ENCODE results near the gene ASNSD1.
"Not testable (repeated sequence)": the region's sequence is repeated elsewhere in the genome, so short reads cannot be mapped to it uniquely, and the experiment has no call there.

Gene ASNSD1

DNA sequence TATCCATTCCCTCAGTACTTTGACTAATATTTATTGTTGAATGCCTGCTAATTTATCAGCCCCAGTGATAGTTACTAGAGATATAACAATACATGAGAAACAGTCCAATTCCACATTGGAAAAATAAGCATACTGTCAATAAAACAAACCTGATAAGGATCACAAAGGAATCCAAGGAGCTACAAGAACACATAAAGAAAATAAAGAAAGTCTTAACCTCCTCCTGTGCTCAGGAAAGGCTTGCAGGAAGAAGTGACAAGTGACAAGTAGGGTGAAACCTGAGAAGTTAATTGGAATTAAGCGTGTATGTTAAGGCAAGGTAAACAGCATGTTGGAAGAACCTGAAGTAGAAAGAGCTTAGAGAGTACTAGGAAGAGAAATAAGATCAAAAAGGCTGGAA, 20.3 kb upstream of the ASNSD1 start:
- no peaks in the 10 kb centered on the region for H3K9me3 ChIP-seq (ENCODE audit: control insufficient read depth, low read length)
- H3K4me3 ChIP-seq (ENCODE audit: low read depth, low read length), result no peak overlapping the region
- H3K27ac ChIP-seq, result no peak overlapping the region

DNA sequence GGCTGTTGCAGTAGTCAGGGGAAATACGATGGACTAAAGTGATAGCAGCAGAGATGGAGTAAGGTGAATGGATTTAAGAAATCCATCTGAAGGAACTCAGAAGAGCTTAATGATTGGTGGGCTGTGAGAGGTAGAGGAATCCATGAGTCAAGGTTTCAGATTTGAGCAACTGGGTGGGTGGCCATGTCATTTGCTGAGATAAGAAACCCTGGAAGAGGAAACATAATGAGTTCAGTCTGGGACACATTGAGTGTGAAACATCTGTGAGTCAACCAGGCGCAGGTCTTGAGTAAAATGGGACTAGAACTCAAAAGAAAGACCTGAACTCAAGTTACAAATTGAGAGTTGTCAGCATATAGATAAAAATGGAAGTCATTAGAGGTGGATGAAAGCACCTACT, 19.7 kb upstream of the ASNSD1 start:
- Histone ChIP-seq H3K79me2 (no peaks in the 10 kb centered on the region), H2AFZ (peak overlapping the region; percentile 72), H3K4me1 (peaks cover 9% of the 10 kb centered on the region), H3K4me2 (ENCODE audit: low read length) (no peak overlapping the region), H3K27ac (no peak overlapping the region), H3K4me3 (ENCODE audit: low read depth, low read length) (no peak overlapping the region), H3K27me3 (ENCODE audit: control insufficient read depth, insufficient read depth, low read length) (no peaks in the 10 kb centered on the region), H3K9ac (no peak overlapping the region), H3K36me3 (ENCODE audit: control insufficient read depth, insufficient read depth, low read length) (no peaks in the 10 kb centered on the region), H3K9me3 (ENCODE audit: control insufficient read depth, low read length) (no peaks in the 10 kb centered on the region)
- TF ChIP-seq, protein P1, sequence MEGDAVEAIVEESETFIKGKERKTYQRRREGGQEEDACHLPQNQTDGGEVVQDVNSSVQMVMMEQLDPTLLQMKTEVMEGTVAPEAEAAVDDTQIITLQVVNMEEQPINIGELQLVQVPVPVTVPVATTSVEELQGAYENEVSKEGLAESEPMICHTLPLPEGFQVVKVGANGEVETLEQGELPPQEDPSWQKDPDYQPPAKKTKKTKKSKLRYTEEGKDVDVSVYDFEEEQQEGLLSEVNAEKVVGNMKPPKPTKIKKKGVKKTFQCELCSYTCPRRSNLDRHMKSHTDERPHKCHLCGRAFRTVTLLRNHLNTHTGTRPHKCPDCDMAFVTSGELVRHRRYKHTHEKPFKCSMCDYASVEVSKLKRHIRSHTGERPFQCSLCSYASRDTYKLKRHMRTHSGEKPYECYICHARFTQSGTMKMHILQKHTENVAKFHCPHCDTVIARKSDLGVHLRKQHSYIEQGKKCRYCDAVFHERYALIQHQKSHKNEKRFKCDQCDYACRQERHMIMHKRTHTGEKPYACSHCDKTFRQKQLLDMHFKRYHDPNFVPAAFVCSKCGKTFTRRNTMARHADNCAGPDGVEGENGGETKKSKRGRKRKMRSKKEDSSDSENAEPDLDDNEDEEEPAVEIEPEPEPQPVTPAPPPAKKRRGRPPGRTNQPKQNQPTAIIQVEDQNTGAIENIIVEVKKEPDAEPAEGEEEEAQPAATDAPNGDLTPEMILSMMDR (IDR thresholded peaks at IDR 0.05), result no peak

More for the DNA sequence above, 20.3 kb upstream of the ASNSD1 start:
- H3K36me3 ChIP-seq (ENCODE audit: control insufficient read depth, insufficient read depth, low read length), result no peaks in the 10 kb centered on the region
- peaks cover 6% of the 10 kb centered on the region for H3K4me1 ChIP-seq
- no peaks in the 10 kb centered on the region for H3K27me3 ChIP-seq (ENCODE audit: control insufficient read depth, insufficient read depth, low read length)
- H3K4me2 ChIP-seq (ENCODE audit: low read length), result no peak overlapping the region
- no peaks in the 10 kb centered on the region for H3K79me2 ChIP-seq
- TF ChIP-seq, protein P1 (IDR thresholded peaks at IDR 0.05), result no peak
- H2AFZ ChIP-seq, result peak overlapping the region; percentile 72
- H3K9ac ChIP-seq, result no peak overlapping the region

- H3K79me2 ChIP-seq, result no peaks in the 10 kb centered on the region
- H3K4me2 ChIP-seq (ENCODE audit: low read length), result no peak overlapping the region
- no peak overlapping the region for H3K9ac ChIP-seq
- TF ChIP-seq, protein P1 (IDR thresholded peaks at IDR 0.05), result no peak
- no peaks in the 10 kb centered on the region for H3K9me3 ChIP-seq (ENCODE audit: control insufficient read depth, low read length)
- peaks cover 3% of the 10 kb centered on the region for H3K4me1 ChIP-seq
- no peak overlapping the region for H3K4me3 ChIP-seq (ENCODE audit: low read depth, low read length)
- no peak overlapping the region for H3K27ac ChIP-seq
- H3K36me3 ChIP-seq (ENCODE audit: control insufficient read depth, insufficient read depth, low read length), result no peaks in the 10 kb centered on the region
- H2AFZ ChIP-seq, result peak overlapping the region; percentile 5
- no peaks in the 10 kb centered on the region for H3K27me3 ChIP-seq (ENCODE audit: control insufficient read depth, insufficient read depth, low read length)
These were observed 14.7 kb upstream of the ASNSD1 start for GRCh38 chr2:189646521-189646920.

DNA sequence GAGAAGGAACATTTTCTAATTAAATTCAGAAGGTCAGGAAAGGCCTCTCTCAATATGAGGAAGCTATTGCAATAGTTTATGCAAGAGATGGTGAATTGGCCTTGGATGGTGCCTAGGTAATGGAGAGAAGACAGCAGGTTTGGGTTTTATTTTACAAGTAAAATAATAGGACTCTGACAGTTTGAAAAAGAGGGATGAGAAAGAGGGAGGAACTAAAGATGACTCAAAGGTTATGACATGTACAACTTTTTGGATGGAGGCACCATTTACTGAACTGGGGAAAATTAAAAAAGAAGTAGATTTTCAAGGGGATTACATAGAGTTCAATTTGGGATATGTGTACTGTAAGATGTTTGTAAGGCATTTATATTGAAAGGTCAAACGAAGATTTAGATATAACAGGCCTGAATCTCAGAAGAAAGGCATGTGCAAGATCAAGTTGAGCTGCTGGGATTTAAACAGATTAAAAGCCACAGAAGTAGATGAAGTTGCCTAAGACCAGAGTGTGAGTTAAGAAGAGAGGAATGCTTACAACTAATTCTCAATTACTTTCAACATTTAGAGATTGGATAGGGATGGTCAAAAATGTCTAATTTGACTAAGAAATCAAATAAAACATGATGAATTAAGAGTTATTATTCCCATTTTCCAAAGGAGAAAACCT, 12.3 kb upstream of the ASNSD1 start:
- Histone ChIP-seq H3K79me2 (no peaks in the 10 kb centered on the region), H3K27ac (no peak overlapping the region), H3K36me3 (ENCODE audit: control insufficient read depth, insufficient read depth, low read length) (no peaks in the 10 kb centered on the region), H3K4me1 (peaks cover 3% of the 10 kb centered on the region), H3K4me2 (ENCODE audit: low read length) (no peak overlapping the region), H2AFZ (no peak overlapping the region), H3K9ac (no peak overlapping the region), H3K27me3 (ENCODE audit: control insufficient read depth, insufficient read depth, low read length) (no peaks in the 10 kb centered on the region), H3K4me3 (ENCODE audit: low read depth, low read length) (no peak overlapping the region), H3K9me3 (ENCODE audit: control insufficient read depth, low read length) (no peaks in the 10 kb centered on the region)
- TF ChIP-seq, protein P1 (IDR thresholded peaks at IDR 0.05), result no peak

DNA sequence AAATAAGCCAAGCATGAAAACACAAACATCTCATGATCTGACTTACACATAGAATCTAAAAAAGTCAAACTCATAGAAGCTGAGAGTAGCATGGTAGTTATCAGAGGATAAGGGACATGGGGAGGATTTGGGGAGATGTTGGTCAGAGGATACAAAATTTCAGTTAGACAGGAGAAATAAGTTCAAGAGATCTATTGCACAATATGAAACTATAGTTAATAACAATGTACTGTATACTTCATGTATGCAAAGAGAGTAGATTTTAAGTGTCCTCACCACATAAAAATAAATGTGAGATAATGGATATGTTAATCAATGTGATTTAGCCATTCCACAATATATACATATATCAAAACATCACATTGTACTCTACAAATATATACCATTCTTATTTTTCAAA, 10.0 kb upstream of the ASNSD1 start:
- H3K27me3 ChIP-seq (ENCODE audit: control insufficient read depth, insufficient read depth, low read length), result no peaks in the 10 kb centered on the region
- no peak overlapping the region for H3K4me3 ChIP-seq (ENCODE audit: low read depth, low read length)
- H3K4me2 ChIP-seq (ENCODE audit: low read length), result no peak overlapping the region
- H3K36me3 ChIP-seq (ENCODE audit: control insufficient read depth, insufficient read depth, low read length), result no peaks in the 10 kb centered on the region
- H3K9me3 ChIP-seq (ENCODE audit: control insufficient read depth, low read length), result no peaks in the 10 kb centered on the region
- no peak overlapping the region for H2AFZ ChIP-seq
- no peak overlapping the region for H3K27ac ChIP-seq
- H3K4me1 ChIP-seq, result peaks cover 2% of the 10 kb centered on the region
- H3K79me2 ChIP-seq, result no peaks in the 10 kb centered on the region
- TF ChIP-seq, protein P1 (IDR thresholded peaks at IDR 0.05), result no peak
- no peak overlapping the region for H3K9ac ChIP-seq

GRCh38 chr2:189653464-189653863, 7.8 kb upstream of the ASNSD1 start:
- not testable (repeated sequence) for H3K4me3 ChIP-seq (ENCODE audit: low read depth, low read length); H3K27me3 ChIP-seq (ENCODE audit: control insufficient read depth, insufficient read depth, low read length); H3K9ac ChIP-seq; H3K4me1 ChIP-seq; H3K36me3 ChIP-seq (ENCODE audit: control insufficient read depth, insufficient read depth, low read length); H3K9me3 ChIP-seq (ENCODE audit: control insufficient read depth, low read length); H3K4me2 ChIP-seq (ENCODE audit: low read length); H3K27ac ChIP-seq; H2AFZ ChIP-seq; H3K79me2 ChIP-seq

All from parathyroid adenoma (tissue), 2 donors.